HG03378 (cell line): ENCODE results near the gene EPG5.
"Not testable (repeated sequence)": the region's sequence is repeated elsewhere in the genome, so short reads cannot be mapped to it uniquely, and the experiment has no call there.

Experiments used
- ATAC-seq: cut with Tn5 transposase; IDR thresholded peaks from one replicate; pipeline ENCODE4 v1.9.1; 2021; ENCODE audit warnings: mild to moderate bottlenecking, moderate library complexity; ENCODE audit not compliant: unreplicated experiment

The EPG5 gene

DNA sequence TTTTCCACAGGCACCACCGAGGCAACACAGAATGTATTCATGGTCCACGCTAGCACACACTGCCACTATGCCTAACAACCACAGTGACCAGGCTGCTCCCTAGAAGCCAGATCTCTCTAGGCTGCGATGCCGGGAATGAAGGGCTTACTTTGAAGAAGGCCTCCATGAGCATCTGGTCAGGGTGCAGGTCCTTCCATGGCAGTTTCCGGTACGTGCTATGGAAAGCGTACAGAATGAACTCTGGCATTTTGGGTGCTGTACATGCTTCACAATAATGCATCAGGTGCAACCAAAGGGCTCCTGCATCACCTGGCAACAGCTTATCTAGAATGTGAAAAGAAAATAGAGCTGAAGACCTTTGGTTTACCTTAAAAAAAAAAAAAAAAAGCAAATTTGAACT is 96.7 kb downstream of the EPG5 start:
- ATAC-seq: no peak

- no peak for ATAC-seq
Measured at GRCh38 chr18:45865466-45865865, 101.7 kb downstream of the EPG5 start.

DNA sequence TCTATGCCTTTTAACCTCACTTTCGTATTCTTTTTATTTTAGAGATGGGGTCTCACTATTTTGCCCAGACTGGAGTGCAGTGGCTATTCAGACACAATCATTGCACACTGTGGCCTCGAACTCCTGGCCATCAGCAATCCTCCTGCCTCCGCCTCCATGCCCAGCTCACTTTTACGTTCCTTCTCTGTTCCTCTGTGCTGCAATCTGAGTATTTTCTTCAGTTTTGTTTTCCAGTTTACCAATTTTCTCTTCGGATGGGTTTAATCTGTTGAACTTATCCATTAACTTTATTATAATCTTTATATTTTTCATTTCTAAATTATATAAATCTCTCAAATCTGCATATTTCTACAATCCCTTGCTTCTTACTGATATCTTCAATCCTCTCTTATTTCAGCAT is 103.0 kb downstream of the EPG5 start:
- ATAC-seq: no peak

- ATAC-seq: no peak
Measured at GRCh38 chr18:45863469-45863868, 103.7 kb downstream of the EPG5 start.

DNA sequence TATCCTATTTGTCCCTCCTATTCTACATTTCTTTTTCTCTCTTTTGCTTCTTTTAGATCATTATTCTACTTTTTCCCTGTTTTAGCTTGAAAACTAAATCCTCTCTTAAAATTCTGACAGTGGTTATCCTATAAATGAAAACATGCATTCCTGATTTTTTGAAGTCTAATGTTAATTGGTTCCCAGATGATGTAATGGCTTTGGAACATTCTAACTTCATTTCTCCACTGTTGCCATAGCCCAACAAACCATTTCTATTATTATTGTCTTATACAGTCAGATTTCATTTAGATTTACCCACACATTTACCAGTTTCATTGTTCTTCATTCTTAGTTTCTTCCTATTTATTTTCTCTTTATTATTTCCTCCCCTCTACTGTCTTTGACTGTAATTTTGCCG is 105.2 kb downstream of the EPG5 start:
- ATAC-seq: no peak

DNA sequence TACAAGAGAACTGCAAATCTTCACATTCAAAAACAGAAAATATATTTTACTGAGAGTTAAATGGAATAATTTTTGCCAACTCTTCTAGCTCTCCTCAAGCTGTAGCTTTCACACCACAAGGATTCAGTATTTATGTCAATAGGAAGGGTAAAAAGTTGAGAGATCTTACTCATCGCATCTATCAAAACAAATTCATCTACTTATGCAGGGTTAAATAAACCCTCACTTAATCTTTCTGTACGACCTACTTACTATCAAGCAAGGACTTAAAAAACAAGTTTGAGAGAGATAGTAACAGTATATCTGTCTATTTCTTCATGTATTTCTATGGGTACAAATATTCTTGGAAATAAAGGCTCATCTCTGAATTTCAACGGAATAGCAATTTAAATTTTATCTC is 106.2 kb downstream of the EPG5 start:
- ATAC-seq: no peak

DNA sequence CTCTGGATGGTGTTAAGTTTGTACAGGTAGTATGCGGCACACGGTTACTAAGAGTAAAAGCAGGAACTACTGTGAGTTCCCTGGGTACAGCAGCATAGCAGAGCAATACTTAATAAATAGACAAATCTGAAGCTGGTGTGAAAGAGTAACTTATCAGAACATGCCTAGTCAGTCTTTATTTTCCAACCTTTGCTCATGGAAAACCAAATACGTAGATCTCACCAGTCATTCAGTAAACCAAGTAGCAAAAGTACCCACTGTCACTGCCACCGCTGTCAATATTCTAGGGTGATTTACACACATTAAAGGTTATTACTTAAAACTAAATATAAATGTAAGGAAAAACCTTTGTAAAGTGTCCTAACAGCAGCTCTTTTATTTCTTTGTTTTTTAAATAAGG is 106.6 kb downstream of the EPG5 start:
- no peak for ATAC-seq

DNA sequence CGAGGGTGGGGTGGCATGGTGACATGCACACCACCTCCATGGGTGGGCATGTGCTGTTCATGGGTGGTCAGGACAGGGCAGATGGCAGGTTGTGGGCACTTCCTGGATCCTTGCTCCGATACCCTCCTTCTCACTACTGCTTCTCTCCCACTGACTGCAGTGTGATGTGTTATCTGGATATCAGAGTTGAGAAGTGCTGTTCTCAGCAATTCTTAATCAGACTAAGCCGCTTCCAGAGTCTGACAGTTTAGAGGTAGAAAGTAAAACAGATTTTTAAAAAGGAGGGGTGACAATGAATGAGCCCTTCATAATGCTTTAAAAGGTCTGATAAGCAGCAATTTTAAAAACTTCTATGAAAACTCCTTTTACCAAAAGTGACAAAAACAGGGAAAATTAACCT is 107.8 kb downstream of the EPG5 start:
- ATAC-seq: no peak

GRCh38 chr18:45856531-45856930 is 110.6 kb downstream of the EPG5 start:
- ATAC-seq: no peak

DNA sequence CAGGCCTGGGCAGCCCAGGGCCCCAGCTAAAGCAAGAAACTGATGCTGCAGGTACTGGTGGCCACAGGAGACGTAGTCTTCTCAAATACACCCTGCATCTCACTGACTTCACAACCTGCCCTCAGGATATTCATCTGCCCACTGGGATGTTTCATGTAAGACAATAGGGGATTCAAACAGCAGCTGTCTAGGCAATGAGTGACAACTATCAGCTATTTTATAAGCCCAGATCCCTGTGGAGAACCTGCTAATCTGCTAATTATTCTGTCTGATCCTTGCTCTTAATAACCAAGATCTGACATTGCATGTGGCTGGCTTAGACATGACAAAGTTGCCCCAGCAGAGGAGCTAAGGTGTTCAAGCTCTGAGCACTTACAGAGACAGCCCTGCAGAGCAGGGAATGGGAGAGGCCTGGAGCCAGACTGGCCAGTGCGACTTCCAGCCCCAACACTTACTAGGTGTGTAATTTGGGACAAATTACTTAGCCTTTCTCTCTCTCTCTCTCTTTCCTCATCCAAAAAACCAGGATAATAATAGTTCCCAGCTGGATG is 113.0 kb downstream of the EPG5 start:
- ATAC-seq: no peak

DNA sequence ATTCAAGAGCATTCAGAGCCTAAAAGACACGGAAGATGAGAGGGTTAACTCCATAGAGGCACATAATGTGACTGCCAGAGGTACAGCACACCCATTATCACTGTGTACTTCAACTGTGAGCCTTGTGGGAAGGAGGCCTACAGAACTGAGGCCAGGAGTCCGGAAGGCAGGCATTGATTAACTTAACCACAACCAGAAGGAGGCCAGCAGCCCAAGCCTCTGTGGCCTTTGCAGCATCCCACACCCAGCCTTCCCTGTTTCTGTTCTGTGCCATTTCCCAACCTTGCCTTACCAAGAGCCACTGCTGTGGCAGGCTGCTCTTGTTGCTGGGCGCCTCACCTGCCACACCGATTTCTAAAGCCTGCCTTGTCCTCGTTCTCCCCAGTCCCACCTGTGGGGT is 114.5 kb downstream of the EPG5 start:
- no peak for ATAC-seq

DNA sequence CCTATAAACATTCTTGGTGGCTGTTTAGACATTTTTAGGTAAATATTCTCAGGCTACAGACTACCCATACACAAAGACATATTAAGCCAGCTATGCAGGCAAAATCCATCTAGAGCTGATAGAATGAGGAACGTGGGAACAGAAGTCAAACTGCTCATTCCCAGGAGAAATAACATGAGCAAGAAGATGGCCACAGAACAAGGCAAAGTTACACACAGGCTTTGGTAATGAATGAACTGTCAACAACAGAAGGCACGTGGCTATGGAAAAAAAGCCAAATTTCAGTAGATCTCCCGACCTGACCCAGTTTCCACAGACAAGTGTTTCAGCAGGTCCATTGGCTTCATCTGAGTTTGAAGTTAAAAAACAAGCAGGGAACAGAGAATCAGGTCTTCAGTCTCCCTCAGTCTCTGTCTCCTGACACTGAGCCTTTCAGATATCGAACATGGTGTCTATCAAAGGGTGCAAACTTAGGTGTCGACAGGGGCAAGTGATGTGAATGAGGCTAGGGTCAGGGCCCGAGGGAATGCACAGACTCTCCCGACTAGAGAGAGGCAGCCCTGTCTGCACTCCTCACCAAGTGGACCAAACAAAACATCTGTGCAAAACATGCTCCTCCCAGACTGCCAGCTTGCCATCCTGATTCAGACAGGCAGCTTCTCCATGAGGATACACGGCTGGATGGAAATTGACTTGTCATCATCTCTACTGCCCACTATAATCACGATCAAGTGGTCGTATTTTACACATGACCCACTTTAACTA is 115.8 kb downstream of the EPG5 start:
- ATAC-seq: no peak

- no peak for ATAC-seq
Measured at GRCh38 chr18:45850021-45850420, 117.1 kb downstream of the EPG5 start.

GRCh38 chr18:45849529-45849928 is 117.6 kb downstream of the EPG5 start:
- ATAC-seq: no peak

- not testable (repeated sequence) for ATAC-seq
Measured at GRCh38 chr18:45848643-45849042, 118.5 kb downstream of the EPG5 start.

DNA sequence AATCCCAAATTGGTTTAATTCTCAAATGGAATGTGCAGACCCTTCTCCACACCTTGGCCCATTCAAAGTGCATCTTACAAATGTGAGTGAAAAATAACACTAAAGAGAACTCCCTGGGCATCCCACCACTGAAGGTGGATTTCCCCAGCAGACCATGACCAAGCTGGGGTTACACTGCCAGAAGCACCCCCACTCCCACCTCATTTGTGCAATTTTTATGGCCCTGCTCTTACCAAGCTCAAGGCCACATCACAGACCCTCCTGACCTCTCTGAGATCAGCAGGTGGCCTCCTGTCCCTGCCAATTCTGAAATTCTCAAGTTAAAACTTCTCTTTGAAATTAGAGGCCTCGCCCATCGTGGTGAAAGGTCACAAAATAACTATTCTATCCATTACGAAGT is 120.0 kb downstream of the EPG5 start:
- ATAC-seq: no peak

DNA sequence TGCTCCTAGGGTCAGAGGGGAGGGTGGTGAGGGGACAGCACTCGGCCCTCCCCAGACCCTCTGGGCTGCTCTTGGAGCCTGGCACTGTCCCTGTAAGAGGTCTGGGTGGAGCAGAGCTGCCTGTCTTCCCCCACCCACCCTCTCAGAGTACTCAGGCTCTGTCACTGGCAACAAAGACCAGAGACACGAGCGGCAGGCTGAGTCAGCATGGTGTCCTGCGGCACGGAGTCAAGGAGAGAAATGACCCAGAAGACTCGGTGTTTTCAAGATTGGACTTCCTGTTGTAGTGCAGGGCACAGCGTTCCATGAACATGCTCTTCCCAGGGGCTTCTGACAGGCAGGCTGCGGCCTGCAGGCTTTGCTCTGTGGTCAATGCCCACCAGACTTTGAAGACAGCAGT is 121.7 kb downstream of the EPG5 start:
- no peak for ATAC-seq

- no peak for ATAC-seq
Measured at GRCh38 chr18:45844938-45845337, 122.2 kb downstream of the EPG5 start.

DNA sequence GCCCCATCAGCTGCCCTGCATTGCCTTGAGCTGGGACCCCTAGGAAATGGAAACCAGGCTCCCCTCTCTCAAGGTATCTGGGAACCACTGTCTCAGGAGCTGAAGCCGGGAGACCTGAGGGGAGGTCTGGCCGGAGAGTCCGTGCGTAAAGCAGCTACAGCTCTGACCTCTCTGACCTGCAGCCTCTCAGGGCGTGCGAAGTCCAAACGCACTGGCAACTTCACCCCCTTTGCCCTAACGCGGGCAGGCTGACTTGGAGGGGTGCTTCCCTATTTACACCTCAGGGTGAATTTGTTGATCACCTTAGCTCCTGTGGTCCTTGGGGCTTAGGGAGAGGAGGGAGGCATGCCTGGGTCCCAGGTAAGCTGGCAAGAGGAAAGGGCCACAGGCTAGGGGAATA is 124.1 kb downstream of the EPG5 start:
- no peak for ATAC-seq

- ATAC-seq: no peak
Measured at GRCh38 chr18:45841765-45842442, 125.2 kb downstream of the EPG5 start.

DNA sequence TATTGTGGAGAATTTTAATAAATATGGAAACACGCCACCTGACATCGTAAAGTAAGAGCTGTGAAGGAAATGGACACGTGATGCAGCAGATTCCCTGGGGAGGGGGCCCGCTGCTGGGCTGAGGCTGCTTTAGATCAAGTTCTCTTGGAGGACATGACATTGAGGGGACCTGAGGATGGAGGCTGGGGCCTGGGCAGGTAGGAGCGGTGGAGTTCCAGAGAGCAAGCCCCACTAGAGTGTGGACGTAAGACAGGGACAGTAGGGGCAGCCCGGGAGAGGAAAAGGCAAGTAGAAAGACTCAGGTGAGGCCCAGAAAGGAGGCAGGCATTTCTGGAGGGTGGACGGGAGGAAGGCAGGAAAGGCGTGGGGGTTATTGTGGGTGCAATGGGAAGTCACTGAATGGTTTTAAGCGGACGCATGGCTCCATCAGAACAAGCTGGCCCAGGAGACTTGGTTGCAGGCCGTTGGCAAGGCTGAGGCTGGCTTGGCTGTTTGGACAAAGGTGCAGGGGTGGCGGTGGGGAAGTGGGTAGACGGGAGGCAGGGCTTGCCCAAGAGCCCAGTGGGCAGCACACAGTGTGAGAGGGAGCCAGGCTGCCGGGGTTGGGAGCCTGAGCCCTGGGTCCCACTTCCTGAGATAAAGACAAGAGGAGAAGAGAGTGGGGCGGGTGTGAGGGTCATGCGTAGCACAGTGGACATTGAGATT is 125.9 kb downstream of the EPG5 start:
- ATAC-seq: no peak
